HG03432 (cell line): ENCODE results near the gene SPINDOC.
"Not testable (repeated sequence)": the region's sequence is repeated elsewhere in the genome, so short reads cannot be mapped to it uniquely, and the experiment has no call there.

Experiments used
- ATAC-seq: cut with Tn5 transposase; IDR thresholded peaks from one replicate; pipeline ENCODE4 v1.9.1; 2021; ENCODE audit warnings: mild to moderate bottlenecking, moderate library complexity; ENCODE audit not compliant: unreplicated experiment

The SPINDOC gene

GRCh38 chr11:63813035-63813562 is at the start of gene SPINDOC:
Gene SPINDOC (plus strand): TSS chr11:63813456. CDS start chr11:63813687, 231 bp downstream.
- ATAC-seq: peak; percentile 84

- ATAC-seq: no peak
These were observed 49.5 kb upstream of the SPINDOC start for GRCh38 chr11:63763496-63764339.

GRCh38 chr11:63764340-63764678 is 48.9 kb upstream of the SPINDOC start:
- ATAC-seq: no peak

- no peak for ATAC-seq
These were observed 48.3 kb upstream of the SPINDOC start for GRCh38 chr11:63764679-63765647.

- ATAC-seq: no peak
These were observed 47.5 kb upstream of the SPINDOC start for GRCh38 chr11:63765688-63766241.

- ATAC-seq: no peak
These were observed 46.6 kb upstream of the SPINDOC start for GRCh38 chr11:63766531-63767235.

- ATAC-seq: no peak
These were observed 46.0 kb upstream of the SPINDOC start for GRCh38 chr11:63767267-63767564.

GRCh38 chr11:63767565-63768236 is 45.6 kb upstream of the SPINDOC start:
- ATAC-seq: peak; percentile 8

GRCh38 chr11:63768237-63769041 is 44.8 kb upstream of the SPINDOC start, which contains the start of gene ZFTA:
Gene ZFTA (minus strand): TSS chr11:63768775. CDS start chr11:63768622, 153 bp downstream.
- peak; percentile 68 for ATAC-seq

GRCh38 chr11:63769042-63769713 is 44.1 kb upstream of the SPINDOC start:
- peak; percentile 40 for ATAC-seq

- ATAC-seq: no peak
These were observed 43.4 kb upstream of the SPINDOC start for GRCh38 chr11:63769714-63770455.

- no peak for ATAC-seq
These were observed 42.5 kb upstream of the SPINDOC start for GRCh38 chr11:63770763-63771162.

- ATAC-seq: not testable (repeated sequence)
These were observed 41.4 kb upstream of the SPINDOC start for GRCh38 chr11:63771741-63772318.

GRCh38 chr11:63775191-63775590 is 38.1 kb upstream of the SPINDOC start:
- no peak for ATAC-seq

GRCh38 chr11:63779039-63779438 is 34.2 kb upstream of the SPINDOC start:
- no peak for ATAC-seq

GRCh38 chr11:63782749-63783148 is 30.5 kb upstream of the SPINDOC start:
- no peak for ATAC-seq

GRCh38 chr11:63783925-63784592 is 29.2 kb upstream of the SPINDOC start:
- ATAC-seq: no peak
